NT2/D1 (cell line): Measurements from ENCODE around the gene AFDN.
"Not testable (repeated sequence)": the region's sequence is repeated elsewhere in the genome, so short reads cannot be mapped to it uniquely, and the experiment has no call there.

Experiments
- DNase-seq: peaks from one replicate; pipeline ENCODE4 v3.0.0-alpha.2; 2011; ENCODE audit warnings: low read depth, low spot score
- H3K27me3 ChIP-seq: 2 replicates; pipeline ENCODE4 v1.6.0; 2011; ENCODE audit warnings: mild to moderate bottlenecking; ENCODE audit not compliant: insufficient read length, insufficient read depth
- H3K36me3 ChIP-seq: 2 replicates; pipeline ENCODE4 v1.6.1; 2011; ENCODE audit warnings: mild to moderate bottlenecking, low read length, mixed read lengths; ENCODE audit not compliant: insufficient read depth, insufficient read length
- H3K4me1 ChIP-seq: 2 replicates; pipeline ENCODE4 v1.5.1; 2011; ENCODE audit not compliant: insufficient read depth, insufficient read length
- H3K4me3 ChIP-seq: 2 replicates; pipeline ENCODE4 v1.5.1; 2011; ENCODE audit warnings: low read depth; ENCODE audit not compliant: insufficient read length
- H3K9ac ChIP-seq: 2 replicates; pipeline ENCODE4 v1.6.0; 2011; ENCODE audit warnings: low read depth; ENCODE audit not compliant: insufficient read length
- H3K9me3 ChIP-seq: 2 replicates; pipeline ENCODE4 v1.5.1; 2011; ENCODE audit warnings: mild to moderate bottlenecking, low read length; ENCODE audit not compliant: insufficient read depth
- SUZ12 ChIP-seq: IDR thresholded peaks from 2 replicates; pipeline ENCODE4 v1.6.1; 2011; ENCODE audit not compliant: insufficient read length, insufficient read depth; ENCODE audit errors: extremely low read depth
- YY1 ChIP-seq: IDR thresholded peaks from 2 replicates; pipeline ENCODE4 v1.6.1; 2011; ENCODE audit not compliant: insufficient read length, insufficient read depth
- ZNF274 ChIP-seq: IDR thresholded peaks from 2 replicates; pipeline ENCODE4 v1.6.1; 2011; ENCODE audit warnings: mild to moderate bottlenecking, low read depth, low read length

AFDN gene

GRCh38 chr6:168000198-168001028 is 173.7 kb downstream of the AFDN start:
- Histone ChIP-seq H3K36me3 (no peaks in the 10 kb centered on the region), H3K27me3 (no peaks in the 10 kb centered on the region), H3K4me1 (peaks cover 6% of the 10 kb centered on the region), H3K9me3 (no peaks in the 10 kb centered on the region), H3K9ac (no peak overlapping the region), H3K4me3 (no peak overlapping the region)
- no peak for DNase-seq
- TF ChIP-seq SUZ12: no peak
- TF ChIP-seq YY1: no peak
- no peak for TF ChIP-seq ZNF274

GRCh38 chr6:168001029-168001332 is 174.3 kb downstream of the AFDN start:
- no peaks in the 10 kb centered on the region for H3K27me3 ChIP-seq
- no peak for DNase-seq
- no peaks in the 10 kb centered on the region for H3K36me3 ChIP-seq
- H3K4me3 ChIP-seq: no peak overlapping the region
- TF ChIP-seq YY1 (no peak), SUZ12 (no peak), ZNF274 (no peak)
- peaks cover 3% of the 10 kb centered on the region for H3K4me1 ChIP-seq
- H3K9ac ChIP-seq: no peak overlapping the region
- no peaks in the 10 kb centered on the region for H3K9me3 ChIP-seq

- not testable (repeated sequence) for H3K27me3 ChIP-seq, H3K4me3 ChIP-seq, DNase-seq, H3K4me1 ChIP-seq, H3K9ac ChIP-seq, H3K9me3 ChIP-seq, H3K36me3 ChIP-seq
These were observed 174.8 kb downstream of the AFDN start for GRCh38 chr6:168001514-168001913.

GRCh38 chr6:168002804-168003203 is 176.1 kb downstream of the AFDN start:
- H3K9me3 ChIP-seq: no peaks in the 10 kb centered on the region
- no peak overlapping the region for H3K4me3 ChIP-seq
- H3K4me1 ChIP-seq: no peaks in the 10 kb centered on the region
- DNase-seq: no peak
- H3K9ac ChIP-seq: no peak overlapping the region
- no peaks in the 10 kb centered on the region for H3K36me3 ChIP-seq
- H3K27me3 ChIP-seq: no peaks in the 10 kb centered on the region
- TF ChIP-seq SUZ12: no peak

- Histone ChIP-seq H3K36me3 (no peaks in the 10 kb centered on the region), H3K27me3 (no peaks in the 10 kb centered on the region), H3K9ac (no peak overlapping the region)
These were observed 177.3 kb downstream of the AFDN start for GRCh38 chr6:168004023-168004422.

GRCh38 chr6:168004945-168005344 is 178.2 kb downstream of the AFDN start:
- Histone ChIP-seq H3K9ac (no peak overlapping the region), H3K27me3 (no peaks in the 10 kb centered on the region), H3K9me3 (peaks cover under 1% of the 10 kb centered on the region; the same call in 1 of the 2 replicates), H3K4me3 (no peak overlapping the region), H3K4me1 (no peaks in the 10 kb centered on the region), H3K36me3 (no peaks in the 10 kb centered on the region)
- no peak for TF ChIP-seq YY1
- no peak for TF ChIP-seq ZNF274
- no peak for TF ChIP-seq SUZ12
- DNase-seq: no peak

More at GRCh38 chr6:168004023-168004422, 177.3 kb downstream of the AFDN start:
- no peak for DNase-seq
- H3K9me3 ChIP-seq: no peaks in the 10 kb centered on the region
- TF ChIP-seq ZNF274: no peak
- no peak for TF ChIP-seq SUZ12
- TF ChIP-seq YY1: no peak
- H3K4me1 ChIP-seq: no peaks in the 10 kb centered on the region
- H3K4me3 ChIP-seq: no peak overlapping the region

GRCh38 chr6:168005796-168006195 is 179.1 kb downstream of the AFDN start:
- no peak for DNase-seq
- H3K4me3 ChIP-seq: no peak overlapping the region

More at GRCh38 chr6:168005796-168006195, 179.1 kb downstream of the AFDN start:
- Histone ChIP-seq H3K27me3 (no peaks in the 10 kb centered on the region), H3K9ac (no peak overlapping the region), H3K36me3 (no peaks in the 10 kb centered on the region), H3K4me1 (no peaks in the 10 kb centered on the region), H3K9me3 (peaks cover 9% of the 10 kb centered on the region; the same call in 1 of the 2 replicates)
- TF ChIP-seq ZNF274 (no peak), SUZ12 (no peak), YY1 (no peak)
